GM18520 (cell line): ENCODE data around the gene UBE2V1.
"Not testable (repeated sequence)": the region's sequence is repeated elsewhere in the genome, so short reads cannot be mapped to it uniquely, and the experiment has no call there.

ENCODE experiments used
- ATAC-seq: cut with Tn5 transposase; IDR thresholded peaks from one replicate; pipeline ENCODE4 v1.9.1; 2021; ENCODE audit not compliant: unreplicated experiment

The UBE2V1 gene

GRCh38 chr20:50138120-50138478, 25.1 kb upstream of the UBE2V1 start:
- no peak for ATAC-seq

DNA sequence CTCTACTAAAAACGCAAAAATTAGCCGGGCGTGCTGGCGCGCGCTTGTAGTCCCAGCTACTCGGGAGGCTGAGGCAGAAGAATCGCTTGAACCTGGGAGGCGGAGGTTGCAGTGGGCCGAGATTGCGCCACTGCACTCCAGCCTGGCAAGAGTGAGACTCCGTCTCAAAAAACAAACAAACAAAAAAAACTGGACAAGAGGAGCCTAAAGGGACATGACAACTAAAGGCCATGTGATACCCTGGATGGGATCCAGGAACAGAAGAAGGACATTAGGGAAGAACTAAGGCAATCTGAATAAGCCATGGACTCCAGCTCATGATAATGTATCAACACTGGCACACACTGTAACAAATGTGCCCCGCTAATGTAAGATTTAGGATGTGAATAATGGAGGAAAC, 24.8 kb upstream of the UBE2V1 start:
- not testable (repeated sequence) for ATAC-seq

- ATAC-seq: no peak
Observed at GRCh38 chr20:50136822-50137599, 24.1 kb upstream of the UBE2V1 start.

DNA sequence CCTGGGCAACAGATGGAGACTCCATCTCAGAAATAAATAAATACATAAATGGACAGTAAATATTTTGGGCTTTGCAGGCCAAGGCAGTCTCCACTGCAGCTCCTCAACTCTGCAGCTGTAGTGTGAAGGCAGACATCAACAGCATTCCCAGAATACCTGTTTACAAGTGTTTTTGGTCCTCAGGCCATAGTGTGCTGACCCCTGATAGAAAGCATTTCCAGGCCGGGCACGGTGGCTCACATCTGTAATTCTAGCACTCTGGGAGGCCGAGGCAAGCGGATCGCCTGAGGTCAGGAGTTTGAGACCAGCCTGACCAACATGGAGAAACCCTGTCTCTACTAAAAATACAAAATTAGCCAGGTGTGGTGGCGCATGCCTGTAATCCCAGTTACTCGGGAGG, 22.2 kb upstream of the UBE2V1 start:
- not testable (repeated sequence) for ATAC-seq

- ATAC-seq: no peak
Observed at GRCh38 chr20:50133474-50134217, 20.7 kb upstream of the UBE2V1 start.

GRCh38 chr20:50133041-50133440, 20.1 kb upstream of the UBE2V1 start:
- ATAC-seq: no peak

GRCh38 chr20:50130995-50131394, 18.0 kb upstream of the UBE2V1 start:
- ATAC-seq: no peak

DNA sequence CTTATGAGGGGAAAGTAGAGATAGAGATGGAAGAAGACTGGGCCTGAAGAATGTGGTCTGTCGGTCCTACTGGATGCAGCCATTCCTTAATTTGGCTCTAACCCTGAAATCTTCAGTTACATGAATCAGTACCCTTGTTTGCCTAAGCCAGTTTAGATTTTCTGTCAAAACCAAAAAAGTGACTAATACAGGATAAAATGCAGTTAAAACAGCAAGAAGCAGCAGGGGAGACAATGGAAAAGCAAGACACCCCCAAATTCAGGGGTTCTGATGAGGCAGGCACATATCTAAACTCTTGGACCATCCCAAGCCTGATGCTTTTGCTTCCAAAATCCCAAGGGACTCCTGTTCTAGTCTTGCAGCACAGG, 17.4 kb upstream of the UBE2V1 start:
- no peak for ATAC-seq

- ATAC-seq: no peak
Observed at GRCh38 chr20:50129662-50130355, 16.9 kb upstream of the UBE2V1 start.

DNA sequence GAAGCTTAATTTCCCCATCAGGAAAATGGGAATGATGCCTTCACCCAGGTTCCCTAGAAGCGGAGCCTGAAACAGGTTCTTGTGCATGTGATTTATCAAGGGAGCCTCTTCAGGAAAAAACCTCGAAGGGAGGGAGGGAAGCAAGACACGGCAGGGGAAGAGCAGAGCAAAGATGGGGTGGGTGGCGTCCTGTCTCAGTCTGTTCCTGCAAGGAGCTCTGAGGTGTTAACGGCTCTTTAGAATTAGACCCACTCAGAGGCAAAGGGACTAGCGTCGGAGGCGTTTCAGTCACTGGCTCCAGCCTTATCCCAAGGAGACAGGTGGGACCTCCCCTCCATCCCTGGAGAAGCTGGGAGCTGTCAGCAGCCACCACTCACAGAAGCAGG, 15.6 kb upstream of the UBE2V1 start:
- no peak for ATAC-seq

- ATAC-seq: no peak
Observed at GRCh38 chr20:50127587-50128519, 14.9 kb upstream of the UBE2V1 start.

DNA sequence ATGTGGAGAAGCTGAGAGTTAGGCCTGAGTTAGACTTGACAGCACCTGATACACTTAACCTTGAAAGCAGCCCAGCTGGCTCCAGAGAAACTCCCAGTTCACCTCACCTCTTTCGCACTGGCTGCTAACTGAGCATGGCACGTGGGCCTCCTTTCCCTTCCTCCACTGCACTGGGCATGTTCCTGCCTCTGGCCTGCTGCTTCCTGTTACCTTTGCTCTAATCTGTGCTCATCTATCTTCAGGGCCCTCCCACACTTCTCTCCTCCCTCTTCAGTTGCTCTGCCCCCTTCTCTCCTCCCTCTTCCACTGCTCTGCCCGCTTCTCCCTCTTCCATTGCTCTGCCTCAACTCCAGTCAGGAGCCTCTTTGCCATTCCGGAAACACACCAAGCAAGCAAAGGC, 13.7 kb upstream of the UBE2V1 start:
- ATAC-seq: no peak

- ATAC-seq: no peak
Observed at GRCh38 chr20:50125279-50125678, 12.3 kb upstream of the UBE2V1 start.

- no peak for ATAC-seq
Observed at GRCh38 chr20:50124496-50124895, 11.5 kb upstream of the UBE2V1 start.

DNA sequence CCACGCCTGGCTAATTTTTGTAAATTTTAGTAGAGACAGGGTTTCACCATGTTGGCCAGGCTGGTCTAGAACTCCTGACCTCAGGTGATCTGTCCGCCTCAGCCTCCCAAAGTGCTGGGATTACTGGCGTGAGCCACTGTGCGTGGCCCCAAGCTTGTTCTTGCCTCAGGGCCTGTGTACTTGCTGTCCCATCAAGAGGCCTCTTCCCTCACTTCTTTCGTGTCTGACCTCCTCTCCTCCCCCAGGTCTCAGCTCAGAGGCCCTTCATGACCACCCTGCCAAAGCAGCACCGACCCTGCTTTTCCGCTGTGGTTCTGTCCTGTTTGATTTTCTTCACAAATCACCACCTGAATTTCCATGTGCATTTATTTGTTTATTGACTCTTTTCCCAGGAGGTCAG, 10.5 kb upstream of the UBE2V1 start:
- no peak for ATAC-seq

DNA sequence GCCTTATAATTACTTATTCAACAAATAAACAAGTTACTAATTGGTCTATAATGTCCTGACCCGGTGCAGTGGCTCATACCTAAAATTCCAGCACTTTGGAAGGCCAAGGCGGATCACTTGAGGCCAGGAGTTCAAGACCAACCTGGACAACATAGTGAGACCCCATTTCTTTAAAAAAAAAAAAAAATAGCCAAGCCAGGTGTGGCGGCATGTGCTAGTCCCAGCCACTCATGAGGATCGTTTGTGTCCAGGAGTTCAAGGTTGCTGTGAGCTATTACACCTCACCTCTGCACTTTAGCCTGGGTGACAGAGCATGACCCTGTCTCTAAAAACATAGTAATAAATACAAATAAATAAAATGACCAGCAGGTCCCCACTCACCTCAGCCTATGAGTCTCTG, 9.8 kb upstream of the UBE2V1 start:
- ATAC-seq: no peak

GRCh38 chr20:50121858-50122271, 8.9 kb upstream of the UBE2V1 start:
- no peak for ATAC-seq

DNA sequence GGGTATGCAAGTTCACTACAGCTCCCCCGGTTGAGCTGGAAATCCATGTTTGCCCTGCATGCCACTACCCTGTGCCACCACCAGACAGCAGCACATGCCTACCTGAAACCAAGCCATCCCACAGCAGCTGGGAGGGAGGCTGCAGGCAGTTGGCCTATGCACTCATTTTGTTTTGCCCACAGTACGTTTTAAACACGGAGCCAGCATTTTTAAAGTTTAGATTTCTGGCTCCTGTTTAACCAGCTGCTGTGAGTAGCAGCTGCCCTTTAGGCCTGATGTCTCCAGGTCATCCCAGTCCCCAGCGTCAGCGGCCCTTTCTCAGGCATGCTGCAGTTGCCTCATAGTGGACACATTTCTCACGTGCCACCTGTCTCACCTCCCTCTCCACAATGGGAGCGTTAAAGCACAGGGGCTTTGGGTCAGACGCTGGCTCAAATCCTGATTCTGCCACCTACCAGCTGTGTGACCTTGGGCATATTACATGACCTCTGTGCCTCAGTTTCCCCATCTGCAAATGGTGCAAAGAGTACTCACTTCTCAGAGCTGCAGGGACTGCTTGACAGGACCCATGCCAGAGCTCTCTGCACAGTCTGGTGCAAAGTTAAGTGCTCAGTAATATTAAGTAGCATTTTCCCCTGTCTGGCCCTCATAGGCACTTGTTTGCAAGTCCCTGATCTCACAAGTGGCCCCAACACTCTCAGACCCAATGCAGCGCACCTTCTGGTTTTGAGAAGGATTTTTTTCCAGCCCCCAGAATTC, 8.2 kb upstream of the UBE2V1 start:
- ATAC-seq: no peak

DNA sequence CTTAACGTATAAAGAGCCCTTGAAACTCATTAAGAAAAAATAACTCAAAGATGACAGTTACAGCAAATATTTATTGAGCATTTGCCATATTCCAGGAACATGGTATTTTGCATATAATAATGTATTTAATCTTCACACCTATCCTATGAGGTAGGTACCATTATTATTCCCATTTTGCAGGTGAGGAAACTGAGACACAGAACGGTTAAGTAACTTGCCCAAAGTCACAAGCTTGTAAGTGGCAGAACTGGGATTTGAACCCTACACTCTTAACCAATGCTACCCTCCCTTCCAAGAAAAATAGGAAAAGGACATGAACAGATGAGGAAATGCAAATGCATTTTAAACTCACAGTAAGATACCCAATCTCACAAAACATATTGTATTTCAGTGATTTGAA, 5.3 kb upstream of the UBE2V1 start:
- no peak for ATAC-seq

DNA sequence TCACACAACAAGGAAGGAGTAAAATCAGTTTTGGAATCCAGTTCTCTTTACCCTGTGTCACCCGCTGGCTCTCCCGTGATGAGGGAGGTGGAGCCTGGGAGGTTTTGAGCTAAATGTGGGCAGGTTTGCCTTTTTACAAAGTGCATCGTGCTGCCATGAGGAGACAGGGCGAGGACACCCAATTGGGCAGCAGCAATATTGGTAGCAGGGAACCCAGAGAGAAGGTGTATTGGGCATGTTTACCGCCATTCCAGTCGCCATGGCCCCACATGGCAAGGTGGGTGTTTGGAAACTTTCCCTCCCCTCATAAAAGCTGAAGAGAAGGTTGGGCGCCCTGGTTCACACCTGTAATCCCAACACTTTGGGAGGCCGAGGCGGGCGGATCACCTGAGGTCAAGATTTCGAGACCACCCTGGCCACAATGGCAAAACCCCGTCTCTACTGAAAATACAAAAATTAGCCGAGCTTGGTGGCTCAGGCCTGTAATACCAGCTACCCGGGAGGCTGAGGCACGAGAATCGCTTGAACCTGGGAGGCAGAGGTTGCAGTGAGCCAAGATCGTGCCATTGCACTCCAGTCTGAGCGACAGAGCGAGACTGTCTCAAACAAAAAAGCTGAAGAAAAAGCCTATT, 3.5 kb upstream of the UBE2V1 start:
- ATAC-seq: no peak
